GM18907 (cell line): ENCODE measurements around the gene TOR1AIP2.
"Not testable (repeated sequence)": the region's sequence is repeated elsewhere in the genome, so short reads cannot be mapped to it uniquely, and the experiment has no call there.

Experiments
- ATAC-seq: cut with Tn5 transposase; IDR thresholded peaks from one replicate; pipeline ENCODE4 v1.9.1; 2021; ENCODE audit warnings: mild to moderate bottlenecking, moderate library complexity; ENCODE audit not compliant: unreplicated experiment

The TOR1AIP2 gene

DNA sequence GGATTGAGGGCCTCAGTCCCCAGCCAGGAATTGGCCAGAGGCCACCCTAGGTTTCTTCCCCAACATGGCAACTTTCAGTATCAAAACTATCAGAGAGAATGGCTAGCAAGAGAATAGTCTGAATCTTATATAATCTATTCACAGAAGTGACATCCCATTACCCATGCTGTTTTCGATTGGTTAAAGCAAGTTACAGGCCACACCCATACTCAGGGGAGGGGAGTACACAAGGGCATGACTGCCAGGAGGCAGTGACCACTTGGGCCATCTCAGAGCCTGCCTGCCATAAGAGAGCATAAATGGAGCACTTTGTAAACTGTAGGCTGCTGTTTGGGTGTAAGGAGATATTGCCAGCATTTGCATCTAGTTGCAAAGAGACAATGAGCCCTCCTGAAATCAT is 69.1 kb downstream of the TOR1AIP2 start:
- ATAC-seq: no peak

DNA sequence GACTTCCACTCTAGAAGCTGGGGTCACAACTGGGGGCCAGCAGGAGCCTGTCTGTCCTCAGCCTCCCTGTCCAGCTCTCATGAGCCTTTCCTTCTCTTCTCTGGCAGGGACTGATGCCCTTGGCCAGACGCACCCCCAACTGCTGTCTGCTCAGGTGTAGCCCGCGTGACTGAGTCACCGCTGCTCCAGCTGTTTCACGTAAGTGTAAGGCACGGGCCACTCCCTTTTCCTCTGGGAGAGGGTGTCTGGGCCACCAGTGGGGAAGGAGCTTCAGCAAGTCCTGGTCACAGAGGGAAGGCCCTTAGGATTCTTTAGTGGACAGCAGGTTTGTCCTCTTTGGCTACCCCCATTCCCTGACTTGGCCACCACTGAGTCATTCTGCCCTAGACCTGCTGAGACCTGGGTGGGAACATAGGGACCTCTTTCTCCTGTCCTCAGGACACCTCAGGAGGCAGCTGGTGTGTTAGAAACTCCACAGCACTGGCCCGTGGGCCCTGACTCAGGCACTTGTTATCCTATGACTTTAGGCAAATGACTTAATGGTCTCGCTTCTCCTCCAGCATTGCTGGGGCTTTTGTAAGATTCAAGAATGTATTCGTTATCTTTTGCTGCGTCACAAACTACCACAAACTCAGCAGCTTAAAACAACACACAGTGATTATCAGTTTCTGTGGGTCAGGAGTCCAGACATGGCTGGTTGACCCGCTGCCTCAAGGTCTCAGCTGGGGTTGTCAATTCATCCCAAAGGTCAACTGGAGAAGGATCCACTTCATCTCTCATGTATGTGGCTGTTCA is 69.7 kb downstream of the TOR1AIP2 start:
- ATAC-seq: no peak

DNA sequence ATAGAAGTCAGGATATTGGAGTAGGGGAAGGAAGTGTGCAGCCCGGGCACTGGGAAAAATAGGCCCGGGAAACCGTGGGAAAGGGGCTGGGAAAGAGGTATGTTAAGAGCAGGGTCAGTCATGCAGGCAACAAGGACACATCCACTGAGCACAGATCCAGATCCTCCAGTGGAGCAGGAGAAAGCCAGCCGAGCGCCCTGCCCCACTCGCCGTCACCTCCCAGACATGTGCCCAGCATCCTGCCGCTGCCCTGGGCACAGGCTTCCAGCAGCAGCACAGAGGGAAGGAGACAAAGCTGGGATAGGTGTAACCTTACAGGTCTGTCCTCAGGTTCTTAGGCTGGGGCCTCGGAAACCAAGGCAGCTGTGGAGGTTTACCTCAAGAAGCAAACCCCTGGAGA is 70.3 kb downstream of the TOR1AIP2 start:
- no peak for ATAC-seq

DNA sequence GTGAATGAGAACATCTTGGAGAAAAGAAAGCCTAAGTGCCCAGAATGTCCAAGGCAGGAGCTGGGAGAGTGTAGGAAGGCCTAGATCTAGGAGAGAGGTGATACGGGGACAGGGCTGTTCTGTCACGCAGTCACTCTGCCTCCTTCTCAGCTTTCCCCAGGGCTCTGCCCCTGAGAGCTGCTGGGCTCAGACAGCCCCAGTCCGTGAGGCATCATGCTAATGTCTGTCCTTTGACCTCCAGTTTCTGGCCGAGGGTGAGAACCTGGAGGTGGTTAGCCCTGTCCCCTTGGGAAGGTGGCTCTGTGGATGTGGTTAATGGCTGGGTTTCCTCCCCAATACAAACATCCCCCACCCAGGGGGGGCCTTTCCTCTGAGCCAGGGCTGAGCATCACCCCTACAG is 71.3 kb downstream of the TOR1AIP2 start:
- ATAC-seq: no peak

DNA sequence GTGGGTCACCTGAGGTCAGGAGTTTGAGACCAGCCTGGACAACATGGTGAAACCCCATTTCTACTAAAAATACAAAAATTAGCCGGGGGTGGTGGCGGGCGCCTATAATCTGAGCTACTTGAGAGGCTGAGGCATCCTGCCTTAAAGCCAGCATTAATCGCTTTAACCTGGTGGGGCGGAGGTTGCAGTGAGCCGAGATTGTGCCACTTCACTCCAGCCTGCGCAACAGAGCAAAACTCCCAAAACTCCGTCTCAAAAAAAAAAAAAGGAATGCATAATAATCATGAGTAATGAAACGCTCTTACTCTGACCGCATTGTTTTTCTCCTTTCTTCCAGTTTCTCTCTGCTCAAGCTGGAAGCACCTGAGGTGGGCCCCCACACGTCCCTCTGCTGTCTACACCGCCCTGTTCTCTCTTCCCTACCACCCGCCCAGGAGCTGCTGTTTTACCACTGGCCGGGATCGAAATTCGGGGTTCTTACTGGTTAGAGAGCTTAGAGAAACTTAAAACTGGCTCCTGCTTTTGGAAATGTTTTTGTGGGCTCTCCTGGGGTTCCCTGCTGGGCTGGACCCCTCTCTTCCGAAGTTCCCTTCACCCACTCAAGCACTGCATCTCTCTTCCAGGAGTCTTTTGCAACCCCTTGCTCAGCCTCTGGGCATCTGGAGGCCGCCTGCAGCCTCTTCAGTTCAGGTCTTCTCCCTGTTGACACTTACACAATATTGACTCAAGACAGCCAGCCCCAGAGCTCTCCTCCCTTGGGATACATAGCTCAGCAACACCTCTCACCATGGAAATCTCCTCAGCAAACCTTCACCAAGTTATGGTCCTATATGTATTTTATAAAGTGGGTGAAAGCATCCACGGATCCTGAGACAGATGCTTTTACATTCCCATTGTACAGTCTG is 72.1 kb downstream of the TOR1AIP2 start:
- ATAC-seq: no peak

DNA sequence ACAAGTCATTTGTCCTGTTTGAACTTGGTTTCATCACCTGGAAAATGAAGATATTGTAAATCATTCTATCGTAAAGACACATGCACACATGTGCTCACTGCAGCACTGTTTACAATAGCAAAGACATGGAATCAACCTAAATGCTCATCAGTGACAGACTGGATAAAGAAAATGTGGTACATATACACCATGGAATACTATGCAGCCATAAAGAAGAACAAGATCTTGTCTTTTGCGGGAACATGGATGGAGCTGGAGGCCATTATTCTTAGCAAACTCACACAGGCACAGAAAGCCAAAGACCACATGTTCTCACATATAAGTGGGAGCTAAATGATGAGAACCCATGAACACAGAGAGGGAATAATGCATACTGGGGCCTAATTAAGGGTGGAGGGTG is 73.2 kb downstream of the TOR1AIP2 start:
- ATAC-seq: not testable (repeated sequence)

DNA sequence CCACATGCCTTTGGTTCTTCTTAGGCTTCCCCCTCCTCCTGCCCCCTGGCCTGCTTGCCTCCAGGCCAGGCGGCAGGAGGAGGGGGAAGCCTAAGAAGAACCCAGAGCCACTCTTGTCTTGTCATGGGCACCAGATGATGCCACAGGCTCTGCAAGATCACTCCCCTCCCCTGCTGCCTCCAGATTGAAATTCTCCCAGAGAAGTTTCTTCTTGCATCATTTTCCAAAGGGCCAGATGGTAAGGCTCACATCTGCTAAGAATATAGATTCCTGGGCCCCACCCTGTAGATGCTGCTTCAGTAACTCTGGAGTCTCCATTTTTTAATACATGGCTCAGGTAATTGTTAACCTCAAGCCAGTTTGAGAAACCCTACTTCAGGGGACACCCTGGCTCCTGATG is 73.7 kb downstream of the TOR1AIP2 start:
- no peak for ATAC-seq

DNA sequence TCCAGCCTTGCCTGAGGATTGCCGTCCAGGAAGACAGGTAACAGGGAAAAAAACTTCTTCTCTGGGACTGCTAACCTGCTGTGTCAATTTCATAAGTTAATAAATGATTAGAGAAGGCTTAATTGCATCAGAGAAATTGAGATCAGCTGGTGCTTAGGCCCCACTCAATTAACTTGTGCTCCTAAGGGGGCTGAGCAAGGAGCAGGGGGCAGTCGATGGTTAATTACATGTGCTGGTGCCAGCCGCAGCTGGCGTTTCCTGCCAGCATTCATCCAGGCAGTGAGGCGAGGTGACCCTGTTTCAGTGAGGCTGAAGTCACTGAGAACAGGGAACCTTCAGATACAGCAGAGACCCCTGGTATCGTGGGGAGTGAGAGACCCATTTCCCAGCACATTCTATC is 74.5 kb downstream of the TOR1AIP2 start:
- ATAC-seq: no peak

DNA sequence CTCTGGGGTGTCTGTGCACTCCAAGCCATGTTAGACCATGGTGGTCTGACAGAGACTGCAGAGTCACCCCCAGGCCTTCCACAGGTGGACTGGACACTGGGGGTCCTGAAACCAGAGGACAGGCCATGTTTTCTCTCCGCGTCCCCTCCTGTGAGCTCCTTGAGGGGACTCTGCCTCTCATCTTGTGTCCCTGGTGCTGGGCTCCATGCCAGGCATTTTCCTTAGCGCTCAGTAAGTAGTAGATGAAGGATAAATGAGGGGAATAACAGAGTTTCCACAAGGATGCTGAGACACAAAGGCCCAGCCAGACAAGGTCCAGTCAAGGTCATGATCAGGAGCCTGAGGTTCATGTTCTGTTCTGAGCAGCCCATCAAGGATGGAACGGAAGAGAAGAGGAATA is 77.1 kb downstream of the TOR1AIP2 start:
- ATAC-seq: no peak

DNA sequence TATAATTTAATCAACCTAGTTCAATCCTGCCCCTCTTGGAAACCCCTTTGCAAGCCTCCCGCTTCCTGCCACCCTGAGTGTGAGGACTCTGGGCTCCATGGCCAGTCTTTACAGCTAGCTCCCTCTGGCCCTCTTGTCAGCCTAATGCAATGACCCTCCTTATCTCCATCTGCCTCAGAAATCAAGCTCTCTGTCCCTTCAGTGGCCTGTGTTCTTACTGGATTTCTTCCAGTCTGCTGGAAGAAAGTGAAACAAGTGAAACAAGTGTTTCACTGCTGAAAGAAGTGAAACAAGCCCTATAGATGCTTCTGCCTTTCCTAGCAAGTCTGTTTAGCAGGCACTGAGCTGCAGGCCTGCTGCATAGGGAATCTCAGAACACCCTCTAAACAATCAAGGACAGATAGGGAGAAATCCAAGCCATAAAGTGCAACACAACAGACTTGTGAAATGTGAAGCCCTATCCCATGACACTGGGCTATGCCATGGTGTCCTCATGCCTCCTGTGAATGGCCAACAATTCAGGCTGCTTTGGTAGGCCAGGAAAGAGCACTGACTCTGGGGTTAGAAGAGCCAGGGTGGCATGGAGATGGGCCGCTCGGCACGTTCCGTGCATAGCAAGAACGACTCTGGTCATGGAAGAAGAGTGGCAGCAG is 78.6 kb downstream of the TOR1AIP2 start:
- no peak for ATAC-seq

DNA sequence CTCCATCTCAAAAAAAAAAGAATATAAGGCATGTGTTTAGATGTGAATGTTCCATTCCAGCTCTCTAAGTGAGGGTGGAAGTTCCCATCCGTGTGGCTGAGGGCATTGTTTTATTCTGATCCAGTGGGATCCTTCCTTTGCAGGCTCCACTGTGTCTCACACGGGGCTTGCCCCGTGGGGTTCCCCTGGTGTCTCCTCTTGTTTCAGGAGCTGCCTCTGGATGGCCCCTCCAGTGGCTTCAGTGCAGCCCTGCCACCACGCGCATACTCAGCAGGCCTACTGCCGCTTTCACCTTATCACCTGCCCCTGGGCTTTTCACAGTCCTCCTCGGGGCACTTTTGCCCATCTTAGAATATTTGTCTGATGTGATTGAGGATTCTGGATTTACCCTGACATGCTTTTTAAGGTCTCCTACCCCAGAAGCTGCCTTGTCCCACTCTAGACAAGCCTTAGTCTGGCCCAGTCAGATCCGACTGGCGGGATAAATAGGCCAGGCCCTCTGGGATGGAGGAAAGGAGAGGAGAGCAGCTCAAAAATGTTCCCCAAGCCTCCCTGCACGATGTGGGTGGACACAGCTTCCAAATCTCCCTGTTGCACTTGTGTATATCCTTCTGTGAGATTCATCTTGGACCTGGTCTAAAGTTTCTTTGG is 79.3 kb downstream of the TOR1AIP2 start:
- no peak for ATAC-seq

DNA sequence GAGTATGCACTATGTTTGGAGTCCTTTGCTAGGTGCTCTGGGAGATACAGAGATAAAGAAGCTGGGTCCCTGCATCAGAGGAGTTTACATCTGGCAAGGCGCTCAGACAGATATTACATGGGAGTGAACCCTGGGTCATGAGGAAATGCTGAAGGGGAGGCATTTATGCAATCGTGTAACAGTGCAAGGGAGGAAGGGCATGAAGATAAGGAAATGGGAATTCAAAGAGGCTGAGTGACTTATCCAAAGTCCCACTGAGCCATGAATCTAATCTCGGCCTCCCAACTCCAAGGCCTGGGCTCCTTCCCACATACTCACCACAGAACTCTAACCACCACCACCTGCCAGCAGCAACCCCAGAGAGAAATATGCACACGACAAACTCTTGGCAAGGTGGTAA is 82.9 kb downstream of the TOR1AIP2 start:
- no peak for ATAC-seq

DNA sequence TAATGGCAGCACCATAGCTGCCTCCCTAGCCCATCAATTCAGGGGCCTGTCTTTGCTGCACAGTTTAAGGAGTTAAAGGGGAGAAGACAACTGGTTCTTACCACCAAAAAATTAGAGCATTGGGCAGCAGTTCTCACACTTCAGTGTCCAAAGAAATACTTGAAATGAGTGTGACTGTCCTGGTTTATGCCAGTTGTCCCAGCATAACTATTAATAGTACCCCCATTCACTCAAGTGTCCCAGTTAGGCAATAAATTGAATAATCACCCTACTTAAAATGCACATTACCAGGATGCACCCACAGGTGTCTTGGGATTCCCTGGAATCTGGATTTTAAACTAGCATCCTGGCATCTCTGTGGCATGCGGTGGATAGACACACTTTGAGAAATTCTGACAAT is 83.5 kb downstream of the TOR1AIP2 start:
- ATAC-seq: no peak

DNA sequence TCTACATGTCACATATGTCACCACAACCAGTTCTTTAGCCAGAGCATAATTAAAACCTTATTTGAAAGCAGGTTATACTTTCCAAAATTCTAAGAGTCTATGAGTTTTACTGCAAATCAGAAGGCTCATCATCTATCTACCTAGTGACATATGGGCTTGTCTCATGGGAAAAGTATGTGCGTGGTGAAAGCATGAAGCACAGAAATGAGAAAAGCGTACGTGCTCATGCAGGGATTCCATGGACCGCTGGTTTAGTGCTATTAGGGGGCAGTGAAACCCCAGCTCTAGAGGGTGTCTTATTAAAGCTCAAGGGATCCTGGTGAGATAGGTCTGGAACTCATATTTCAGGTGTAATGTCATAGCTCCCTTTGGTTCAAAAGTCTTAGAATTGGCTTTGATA is 84.3 kb downstream of the TOR1AIP2 start:
- no peak for ATAC-seq
